ENCODE results near the gene KCTD8. TPM values are rescaled to one million over a fixed set of nuclear protein-coding genes. Genes with fewer than 3 reads are reported as not detected.

The KCTD8 gene
- total RNA-seq, 6 donors from 2014 or later: 0.10 TPM; not detected in 5

DNA sequence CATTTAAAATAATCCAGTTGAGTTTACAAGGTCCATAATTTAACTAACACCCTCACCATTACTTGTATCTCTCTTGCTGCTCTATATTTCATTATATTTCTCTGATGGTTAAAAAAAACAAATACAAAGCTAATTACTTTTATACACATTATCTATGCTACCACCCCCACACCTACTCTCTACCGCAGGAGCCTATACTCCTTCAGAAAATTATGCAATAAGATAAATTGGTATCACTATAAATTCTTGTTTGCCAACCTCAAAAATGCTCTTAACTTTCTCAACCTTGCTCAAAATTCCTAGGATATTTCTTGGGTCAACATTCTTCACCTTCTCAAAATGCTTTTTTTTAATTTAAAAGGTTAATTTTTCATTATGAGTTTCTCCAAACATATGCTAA, 282.7 kb downstream of the KCTD8 start:
- WGBS, 2 donors: 66 to 69% methylated on average over 1 of the region's 1 CpG
- ATAC-seq (ENCODE audit: low FRiP score in 2 of 2) (no peak), DNase-seq (no peak)
- Histone ChIP-seq H3K4me1 (no peaks in the 10 kb centered on the region), H3K9me3 (peaks cover 0 to 8% (median 0%) of the 10 kb centered on the region in 4 donors), H3K36me3 (no peaks in the 10 kb centered on the region), H3K4me3 (no peak overlapping the region), H3K27me3 (no peaks in the 10 kb centered on the region), H3K27ac (no peak overlapping the region)
- TF ChIP-seq, protein P1, sequence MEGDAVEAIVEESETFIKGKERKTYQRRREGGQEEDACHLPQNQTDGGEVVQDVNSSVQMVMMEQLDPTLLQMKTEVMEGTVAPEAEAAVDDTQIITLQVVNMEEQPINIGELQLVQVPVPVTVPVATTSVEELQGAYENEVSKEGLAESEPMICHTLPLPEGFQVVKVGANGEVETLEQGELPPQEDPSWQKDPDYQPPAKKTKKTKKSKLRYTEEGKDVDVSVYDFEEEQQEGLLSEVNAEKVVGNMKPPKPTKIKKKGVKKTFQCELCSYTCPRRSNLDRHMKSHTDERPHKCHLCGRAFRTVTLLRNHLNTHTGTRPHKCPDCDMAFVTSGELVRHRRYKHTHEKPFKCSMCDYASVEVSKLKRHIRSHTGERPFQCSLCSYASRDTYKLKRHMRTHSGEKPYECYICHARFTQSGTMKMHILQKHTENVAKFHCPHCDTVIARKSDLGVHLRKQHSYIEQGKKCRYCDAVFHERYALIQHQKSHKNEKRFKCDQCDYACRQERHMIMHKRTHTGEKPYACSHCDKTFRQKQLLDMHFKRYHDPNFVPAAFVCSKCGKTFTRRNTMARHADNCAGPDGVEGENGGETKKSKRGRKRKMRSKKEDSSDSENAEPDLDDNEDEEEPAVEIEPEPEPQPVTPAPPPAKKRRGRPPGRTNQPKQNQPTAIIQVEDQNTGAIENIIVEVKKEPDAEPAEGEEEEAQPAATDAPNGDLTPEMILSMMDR (IDR thresholded peaks at IDR 0.05): no peak
- TF ChIP-seq POLR2A (IDR thresholded peaks at IDR 0.05) (no peak), EP300 (IDR thresholded peaks at IDR 0.05) (no peak), POLR2AphosphoS5 (IDR thresholded peaks at IDR 0.05) (no peak)

DNA sequence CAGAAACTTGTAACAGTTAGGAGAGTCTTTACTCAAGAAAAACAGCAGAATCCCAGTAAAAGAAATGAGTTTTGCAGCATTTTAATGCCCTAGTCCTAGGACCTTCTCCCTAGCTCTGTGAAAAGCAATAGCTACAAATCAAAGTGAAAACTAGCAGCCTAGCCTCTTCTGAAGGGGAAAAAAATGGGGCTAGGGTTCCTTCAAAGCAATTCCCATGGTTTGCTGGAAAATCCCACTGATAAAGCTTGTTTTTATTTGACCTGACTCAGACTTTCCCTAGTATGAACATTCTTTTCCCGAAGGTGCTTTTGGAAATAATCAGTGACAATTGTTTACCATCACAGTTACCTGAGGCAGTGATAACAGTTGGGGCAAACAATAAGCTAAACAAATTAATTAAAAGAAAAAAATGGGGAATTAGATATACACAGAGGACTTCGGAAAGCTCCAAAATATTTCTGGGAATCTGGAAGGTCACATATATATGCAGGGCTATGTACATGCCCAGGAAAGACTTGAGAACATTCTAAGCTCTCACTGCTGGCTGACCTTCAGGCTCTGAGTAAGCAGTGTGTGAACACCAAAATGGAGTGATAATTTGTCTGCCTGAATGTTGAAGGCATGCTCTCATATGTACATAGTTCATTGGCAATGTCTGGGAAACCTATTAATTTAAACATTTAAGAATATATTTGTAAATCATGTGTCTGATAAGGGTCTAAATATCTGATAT, 285.9 kb downstream of the KCTD8 start:
- no peaks in the 10 kb centered on the region for H3K36me3 ChIP-seq
- H3K27ac ChIP-seq: no peak overlapping the region
- WGBS, 2 donors: 65 to 68% methylated on average over 2 of the region's 2 CpGs
- DNase-seq (no peak), ATAC-seq (ENCODE audit: low FRiP score in 2 of 2) (no peak)
- TF ChIP-seq POLR2AphosphoS5 (IDR thresholded peaks at IDR 0.05) (no peak), EP300 (IDR thresholded peaks at IDR 0.05) (no peak), POLR2A (IDR thresholded peaks at IDR 0.05) (no peak)
- TF ChIP-seq, protein P1 (IDR thresholded peaks at IDR 0.05): no peak
- H3K27me3 ChIP-seq: no peaks in the 10 kb centered on the region
- H3K4me3 ChIP-seq: no peak overlapping the region
- peaks cover 0 to 1% (median 0%) of the 10 kb centered on the region in 4 donors for H3K4me1 ChIP-seq
- peaks cover 0 to 5% (median 0%) of the 10 kb centered on the region in 4 donors for H3K9me3 ChIP-seq

DNA sequence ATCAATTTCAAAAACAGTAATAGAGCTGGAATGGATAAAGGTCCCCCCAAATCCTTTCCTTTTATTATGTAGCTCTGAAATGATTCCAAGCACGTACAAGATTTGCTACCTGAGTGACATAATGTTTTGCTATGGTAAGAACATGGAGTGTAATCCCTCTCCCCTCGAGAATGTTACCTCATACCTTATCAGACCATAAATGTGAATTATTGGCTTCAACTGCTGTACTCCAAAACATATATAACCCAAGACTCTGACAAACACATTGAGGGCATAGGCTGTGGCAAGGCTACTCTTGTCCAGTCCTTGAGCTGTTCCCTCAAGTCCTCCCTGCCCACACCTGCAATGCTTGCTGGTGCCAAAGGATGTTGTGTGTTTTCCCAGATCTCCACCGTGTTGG, 286.9 kb downstream of the KCTD8 start:
- no peak overlapping the region for H3K4me3 ChIP-seq
- 79 to 84% methylated on average over 3 of the region's 3 CpGs for WGBS, 2 donors
- no peak for ATAC-seq (ENCODE audit: low FRiP score in 2 of 2)
- TF ChIP-seq POLR2A (IDR thresholded peaks at IDR 0.05) (no peak), EP300 (IDR thresholded peaks at IDR 0.05) (no peak), POLR2AphosphoS5 (IDR thresholded peaks at IDR 0.05) (no peak)
- TF ChIP-seq, protein P1 (IDR thresholded peaks at IDR 0.05): no peak
- no peak overlapping the region for H3K27ac ChIP-seq
- H3K27me3 ChIP-seq: no peaks in the 10 kb centered on the region
- no peaks in the 10 kb centered on the region for H3K36me3 ChIP-seq
- no peak for DNase-seq
- peaks cover 0 to 3% (median 0%) of the 10 kb centered on the region in 4 donors for H3K4me1 ChIP-seq
- no peaks in the 10 kb centered on the region for H3K9me3 ChIP-seq

DNA sequence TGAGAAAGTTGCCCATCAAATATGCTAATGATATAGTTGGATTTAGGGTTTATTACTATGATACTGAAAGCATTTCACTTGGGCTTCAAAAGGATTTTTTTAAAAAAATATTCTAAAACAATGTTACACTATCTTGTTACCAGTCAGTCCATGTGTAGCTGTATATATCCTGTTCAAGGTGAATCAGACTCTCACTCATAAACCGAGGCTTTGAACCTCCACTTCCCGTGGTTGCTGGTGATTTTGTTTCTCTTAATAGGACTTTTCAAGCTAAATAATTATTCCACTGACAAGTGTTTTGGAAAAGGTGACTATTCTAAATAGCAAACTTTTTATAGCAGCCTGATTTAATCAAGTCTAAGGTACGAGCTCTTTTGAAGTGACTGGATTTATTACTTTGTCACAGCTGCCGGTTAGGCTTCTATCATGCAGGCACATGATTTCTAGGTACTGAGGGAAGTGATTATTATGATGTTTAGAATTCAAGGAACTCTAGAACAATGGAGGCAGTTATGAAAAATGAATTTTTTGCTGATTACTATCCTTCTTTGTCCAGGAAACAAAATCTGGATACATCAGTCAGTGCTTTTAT, 287.7 kb downstream of the KCTD8 start:
- no peak for DNase-seq
- no peak overlapping the region for H3K27ac ChIP-seq
- H3K9me3 ChIP-seq: no peaks in the 10 kb centered on the region
- WGBS, 2 donors: 49% methylated on average over 4 of the region's 4 CpGs
- H3K27me3 ChIP-seq: no peaks in the 10 kb centered on the region
- no peak for ATAC-seq (ENCODE audit: low FRiP score in 2 of 2)
- TF ChIP-seq, protein P1 (IDR thresholded peaks at IDR 0.05): no peak
- H3K4me3 ChIP-seq: no peak overlapping the region
- H3K4me1 ChIP-seq: peaks cover 0 to 3% (median 0%) of the 10 kb centered on the region in 4 donors
- H3K36me3 ChIP-seq: no peaks in the 10 kb centered on the region

DNA sequence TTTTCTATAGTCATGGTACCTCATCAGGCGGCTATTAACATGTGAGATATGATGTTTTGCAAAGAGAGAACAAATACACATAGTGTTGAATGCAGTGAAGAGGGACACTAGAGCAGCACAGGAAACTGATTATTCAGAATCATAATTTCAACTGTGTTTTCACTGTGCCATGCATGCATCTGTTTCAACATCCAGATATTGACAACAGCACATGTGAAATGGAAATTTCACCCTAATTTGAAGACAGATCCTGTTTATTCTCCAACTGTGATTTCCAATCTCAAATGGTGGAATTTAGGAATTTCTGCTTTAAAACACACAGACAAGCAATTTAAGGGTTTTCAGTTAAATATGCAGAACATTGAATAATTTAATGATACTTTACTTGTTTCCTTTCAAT, 288.6 kb downstream of the KCTD8 start:
- H3K27ac ChIP-seq: no peak overlapping the region
- no peak for ATAC-seq (ENCODE audit: low FRiP score in 2 of 2)
- no peaks in the 10 kb centered on the region for H3K36me3 ChIP-seq
- DNase-seq: no peak
- peaks cover 0 to 3% (median 0%) of the 10 kb centered on the region in 4 donors for H3K4me1 ChIP-seq
- 83 to 85% methylated on average over 1 of the region's 1 CpG for WGBS, 2 donors
- no peaks in the 10 kb centered on the region for H3K27me3 ChIP-seq
- no peaks in the 10 kb centered on the region for H3K9me3 ChIP-seq
- H3K4me3 ChIP-seq: no peak overlapping the region
- TF ChIP-seq EP300 (IDR thresholded peaks at IDR 0.05): no peak
- no peak for TF ChIP-seq POLR2A (IDR thresholded peaks at IDR 0.05)
